ENCODE results near the gene ST13.
A peak's percentile ranks its signal among the peaks of the same experiment; 100 is the strongest.
"Not testable (repeated sequence)": the region's sequence is repeated elsewhere in the genome, so short reads cannot be mapped to it uniquely, and the experiment has no call there.

ST13 gene

DNA sequence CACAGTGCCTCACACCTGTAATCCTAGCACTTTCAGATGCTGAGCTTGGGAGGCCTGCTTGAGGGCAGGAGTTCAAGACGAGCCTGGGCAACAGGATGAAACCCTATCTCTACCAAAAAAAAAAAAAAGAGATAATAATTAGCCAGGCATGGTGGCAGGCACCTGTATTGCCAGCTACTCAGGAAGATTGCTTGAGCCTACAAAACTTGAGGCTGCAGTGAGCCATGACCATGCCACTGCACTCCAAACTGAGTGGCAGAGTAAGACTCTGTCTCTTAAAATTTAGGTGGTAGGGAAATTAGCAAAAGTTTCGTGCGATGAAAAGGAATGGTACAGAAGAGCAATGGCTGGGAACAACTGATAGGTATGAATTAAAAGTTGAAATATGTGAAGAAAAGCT lies 18.0 kb downstream of the ST13 start:
- no peak for DNase-seq (ENCODE audit: low read depth, low spot score)

DNA sequence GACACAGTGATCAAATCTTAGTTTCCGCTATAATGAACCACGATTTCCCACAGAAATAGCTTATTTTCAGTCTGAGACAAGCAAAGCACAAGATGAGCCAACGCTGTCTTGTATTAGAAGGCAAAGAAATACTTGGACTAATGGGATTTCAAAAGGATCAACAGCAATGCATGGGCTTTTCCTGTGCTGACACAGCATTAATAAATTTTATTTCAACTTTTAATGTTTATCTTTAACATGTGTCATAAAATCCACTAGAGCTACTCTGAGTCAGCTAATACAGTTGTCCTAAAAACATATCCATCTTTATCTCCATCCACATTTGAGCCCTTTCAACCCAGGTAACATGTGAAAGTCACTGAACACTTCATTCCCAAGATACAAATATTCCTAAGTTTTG lies 21.8 kb downstream of the ST13 start:
- no peak for DNase-seq (ENCODE audit: low read depth, low spot score)

DNA sequence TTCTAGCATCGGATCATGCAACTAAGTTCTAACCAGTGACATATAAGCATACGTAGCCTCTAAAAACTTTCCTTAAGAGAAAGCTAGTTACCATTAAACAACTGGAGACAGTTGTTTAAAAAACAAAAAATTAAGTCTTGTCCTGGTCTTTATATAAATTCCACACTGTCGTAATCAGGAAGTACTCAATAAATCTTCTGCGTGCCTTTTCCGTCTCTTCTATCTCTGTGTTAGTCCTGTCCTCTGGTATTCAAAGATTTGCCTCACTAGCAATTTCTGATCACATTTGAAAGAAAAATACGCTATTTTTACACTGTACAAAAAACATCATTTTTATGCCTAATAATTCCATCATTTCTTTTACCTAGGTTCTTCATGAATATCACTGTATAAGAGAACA lies 27.3 kb downstream of the ST13 start:
- DNase-seq (ENCODE audit: low read depth, low spot score) = no peak

DNA sequence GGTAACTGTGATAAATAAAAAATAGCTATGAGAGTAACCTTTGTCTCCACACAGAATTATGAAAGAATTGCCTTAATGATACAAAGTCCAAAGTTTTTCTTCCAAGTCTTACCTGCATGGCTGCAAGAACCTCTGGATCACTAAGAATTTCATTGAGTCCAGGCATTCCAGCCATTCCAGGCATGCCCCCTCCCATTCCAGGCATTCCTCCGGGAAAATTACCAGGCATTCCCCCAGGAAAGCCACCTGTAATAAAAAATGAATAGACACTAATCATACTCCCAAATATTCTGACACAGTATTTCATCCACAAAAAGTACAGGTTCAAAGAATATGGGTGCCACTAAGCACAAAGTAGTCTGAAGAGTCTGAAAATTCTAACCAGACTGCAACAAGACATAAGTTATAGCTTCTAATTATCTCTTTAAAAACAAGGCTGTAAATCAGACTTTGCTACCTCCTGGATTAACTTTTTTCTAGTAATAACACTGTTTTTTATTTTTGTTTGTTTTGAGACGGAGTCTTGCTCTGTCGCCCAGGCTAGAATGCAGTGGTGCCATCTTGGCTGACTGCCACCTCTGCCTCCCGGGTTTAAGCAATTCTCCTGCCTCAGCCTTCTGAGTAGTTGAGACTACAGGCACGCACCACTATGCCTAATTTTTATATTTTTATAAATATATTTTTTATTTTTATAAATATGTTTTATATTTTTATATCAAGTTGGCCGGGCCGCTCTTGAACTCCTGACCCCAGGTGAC lies 29.3 kb downstream of the ST13 start:
- no peak for DNase-seq (ENCODE audit: low read depth, low spot score)

DNA sequence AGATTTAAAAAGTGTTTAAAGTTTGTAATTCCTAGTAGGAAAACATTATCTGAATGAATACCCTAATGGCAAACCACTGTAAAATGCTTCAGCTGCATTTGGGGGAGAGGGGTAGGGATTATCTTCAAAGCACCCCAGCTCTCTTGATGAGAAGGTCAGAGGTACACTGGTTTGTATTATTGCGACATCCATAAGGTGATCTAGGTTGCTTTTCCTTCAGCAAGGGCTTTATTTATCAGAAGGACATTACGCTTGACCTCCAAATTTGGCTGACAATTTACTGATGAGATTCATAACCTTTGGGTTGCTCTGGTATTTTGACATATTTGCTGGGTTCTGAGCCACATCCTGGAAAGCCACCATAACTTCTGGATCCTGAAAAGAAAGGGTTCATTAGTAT lies 30.1 kb downstream of the ST13 start:
- not testable (repeated sequence) for DNase-seq (ENCODE audit: low read depth, low spot score)

DNA sequence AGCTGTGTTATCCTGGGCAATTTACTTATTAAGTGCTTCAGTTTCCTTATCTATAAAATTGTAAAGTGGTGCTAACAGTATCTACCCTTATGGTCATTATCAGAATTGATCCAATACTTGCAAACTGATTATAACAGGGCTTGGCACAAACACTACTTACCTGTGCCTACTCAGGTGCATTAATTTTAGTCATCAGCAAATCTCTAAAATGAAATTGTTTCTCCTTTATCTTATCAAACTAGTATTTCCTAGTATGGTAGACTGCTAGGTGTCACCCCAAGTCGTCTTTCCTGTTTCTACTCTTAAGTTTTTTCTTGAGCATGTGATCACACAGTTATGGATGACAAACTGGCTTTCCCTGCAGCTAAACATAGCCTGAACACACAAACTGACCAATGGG lies 33.0 kb downstream of the ST13 start:
- no peak for DNase-seq (ENCODE audit: low read depth, low spot score)

DNA sequence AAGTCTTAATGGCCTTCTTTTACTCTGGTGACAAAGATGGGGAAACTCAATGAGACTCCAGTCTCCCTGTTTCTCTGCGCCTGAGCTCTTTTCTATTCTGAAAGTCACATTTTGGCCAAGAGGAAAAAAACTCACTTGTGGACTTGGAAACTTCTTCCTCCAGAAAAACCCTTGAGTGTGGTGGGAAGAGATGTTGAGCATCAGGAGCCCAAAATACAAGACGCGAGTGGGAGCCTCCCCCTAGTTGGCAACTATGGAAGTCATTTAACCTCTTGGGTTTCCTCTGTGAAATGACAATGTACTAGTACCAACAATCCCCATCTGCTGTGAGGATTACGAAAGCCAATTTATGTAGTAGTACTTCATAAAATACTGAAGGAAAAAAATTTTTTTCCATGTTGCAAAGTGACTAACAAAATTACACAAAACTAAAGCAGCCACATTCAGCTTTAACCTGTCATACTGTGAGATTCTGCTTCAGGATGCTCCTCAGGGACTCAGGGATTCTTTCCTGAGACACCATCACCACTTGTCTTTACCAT lies 36.8 kb downstream of the ST13 start:
- no peak for DNase-seq (ENCODE audit: low read depth, low spot score)

DNA sequence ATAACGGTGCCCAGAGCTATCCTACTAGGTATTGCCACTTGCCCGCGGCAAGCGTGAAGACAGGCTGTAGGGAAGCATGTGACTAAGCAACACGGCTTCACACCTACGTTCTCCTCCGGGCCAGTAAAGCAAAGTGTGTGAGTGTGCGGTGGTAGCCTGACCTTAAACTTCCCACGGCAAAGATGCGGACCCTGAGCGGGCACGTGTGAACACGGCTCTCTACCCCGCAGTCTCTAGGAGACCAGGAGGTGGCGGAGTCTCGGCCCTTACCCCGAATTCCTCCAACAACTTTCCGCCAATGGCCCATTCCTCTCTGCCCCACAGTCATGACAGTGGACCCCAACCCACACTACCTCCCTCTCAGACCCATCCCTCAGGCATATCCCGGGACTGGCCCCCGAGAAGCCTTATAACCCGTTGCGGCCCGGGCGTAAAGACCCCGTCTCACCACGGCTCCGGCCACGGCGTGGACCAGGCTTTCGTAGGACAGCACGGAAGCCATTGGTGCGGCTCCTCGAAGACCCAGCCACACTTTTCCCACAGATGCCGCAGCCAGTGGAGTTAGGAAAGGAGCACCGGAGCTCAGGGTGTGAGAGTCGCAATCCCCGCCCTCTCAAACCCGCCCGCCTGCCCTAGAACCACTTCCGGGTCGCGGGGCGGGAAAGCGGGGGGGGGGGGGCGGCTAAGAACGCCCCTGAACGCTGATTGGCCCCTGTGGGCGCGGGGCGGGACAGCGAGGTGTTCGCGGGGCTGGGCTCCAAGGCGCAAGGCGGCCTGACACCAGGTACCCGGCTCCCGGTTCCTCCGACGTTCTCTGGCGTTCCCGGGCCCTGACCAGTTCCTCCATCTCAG lies 37.5 kb downstream of the ST13 start, which contains the start of gene SLC25A17:
TSS of gene SLC25A17 (minus strand) at position 600 of the 852 bp plus-strand sequence. CDS start at position 502, 98 bp downstream.
- DNase-seq (ENCODE audit: low read depth, low spot score) = peak; percentile 67

DNA sequence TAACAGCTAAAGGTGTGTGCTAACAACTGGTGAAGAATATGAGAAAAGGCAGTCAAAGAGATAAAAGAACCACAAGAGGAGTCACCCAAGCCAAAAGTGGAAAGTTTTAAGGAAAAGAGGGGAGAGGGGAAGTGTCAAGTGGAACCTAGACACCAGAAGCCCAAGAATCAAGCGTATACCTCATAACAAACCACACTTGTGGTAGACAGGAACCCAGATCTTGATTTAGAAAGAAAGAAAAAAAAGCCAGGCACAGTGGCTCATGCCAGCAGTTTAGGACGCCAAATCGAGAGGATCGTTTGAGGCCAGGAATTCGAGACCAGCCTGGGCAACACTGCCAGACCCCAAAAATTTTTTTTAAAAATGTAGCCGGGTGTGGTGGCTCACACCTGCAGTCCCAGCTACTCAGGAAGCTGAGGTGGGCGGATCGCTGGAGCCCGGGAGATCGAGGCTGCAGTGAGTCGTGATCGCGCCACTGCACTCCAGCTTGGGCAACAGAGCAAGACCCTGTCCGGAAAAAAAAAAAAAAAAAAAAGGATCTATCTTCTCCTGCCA lies 38.2 kb downstream of the ST13 start:
- DNase-seq (ENCODE audit: low read depth, low spot score) = no peak

DNA sequence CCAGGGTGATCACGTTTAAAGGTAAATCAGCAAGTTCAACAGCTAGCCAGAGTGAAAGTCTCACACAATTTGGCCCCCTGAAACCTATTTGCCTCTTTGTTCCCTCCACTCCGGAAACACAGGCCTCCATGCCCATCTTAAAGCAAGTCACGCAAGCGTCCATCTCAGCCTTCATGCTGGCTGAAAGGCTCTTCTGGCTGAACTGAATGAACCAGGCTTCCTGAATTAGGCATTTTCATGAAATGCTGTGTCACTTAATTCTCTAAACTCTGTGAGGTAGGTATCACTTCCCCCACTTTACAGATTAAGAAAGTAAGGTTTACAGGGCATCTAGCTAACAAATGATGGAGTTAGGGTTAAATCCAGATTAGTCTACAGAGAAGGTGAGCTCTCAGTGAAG lies 38.7 kb downstream of the ST13 start:
- no peak for DNase-seq (ENCODE audit: low read depth, low spot score)

DNA sequence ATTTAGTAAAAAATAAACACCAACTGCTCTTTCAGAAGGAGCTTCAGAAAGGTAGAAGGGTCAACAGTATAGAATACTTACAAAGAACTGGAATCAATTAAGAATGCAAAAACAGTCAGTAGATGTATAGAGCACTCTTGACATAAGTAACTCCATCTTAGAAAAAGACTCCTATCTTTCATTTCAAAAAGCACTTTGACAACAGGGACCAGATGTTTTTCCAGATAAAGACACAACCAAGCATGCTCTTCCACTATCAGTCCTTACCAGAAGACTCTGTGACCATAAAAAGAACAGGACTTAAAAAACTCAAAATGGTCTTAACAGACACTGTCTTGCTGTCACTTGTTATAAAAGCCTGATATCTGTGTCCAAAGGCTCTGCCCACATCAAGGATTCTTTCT lies 42.5 kb downstream of the ST13 start:
- DNase-seq (ENCODE audit: low read depth, low spot score) = no peak

DNA sequence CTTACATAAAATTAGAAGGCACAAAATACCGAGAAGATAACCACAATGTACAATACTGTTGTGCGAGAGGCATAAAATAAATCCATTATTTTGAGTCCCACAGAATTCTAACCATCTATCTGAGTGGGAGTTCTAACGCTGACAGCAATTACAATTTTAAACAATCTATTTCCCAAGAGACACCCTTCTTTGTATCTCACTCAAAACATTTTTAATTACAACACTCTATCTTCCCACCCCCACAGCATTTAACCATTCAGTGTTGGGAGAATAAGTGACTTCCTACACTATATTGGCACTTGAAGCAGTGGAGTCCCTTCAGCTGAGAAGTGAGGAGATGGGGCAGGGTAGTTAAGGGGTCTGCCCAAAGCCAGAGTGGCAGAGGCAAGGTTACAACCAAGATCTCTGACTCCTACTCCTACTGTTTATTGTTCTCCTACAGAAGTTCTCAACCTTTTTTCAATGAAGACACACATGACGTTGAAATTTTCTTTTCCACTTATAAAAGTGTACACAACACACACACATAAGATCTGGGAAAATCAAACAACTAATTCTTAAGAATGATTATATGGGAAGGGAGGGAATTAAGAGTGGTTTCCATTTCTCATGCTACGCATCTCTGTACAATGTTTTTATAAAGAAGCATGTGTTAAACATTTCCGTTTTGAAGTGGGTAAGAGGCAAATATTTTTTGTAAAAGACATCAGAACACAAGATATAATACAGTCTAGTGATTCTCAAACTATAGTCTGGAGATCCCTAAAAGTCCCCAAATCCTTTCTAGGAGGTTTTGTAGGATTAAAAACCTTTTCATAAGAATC lies 48.2 kb downstream of the ST13 start:
- no peak for DNase-seq (ENCODE audit: low read depth, low spot score)

DNA sequence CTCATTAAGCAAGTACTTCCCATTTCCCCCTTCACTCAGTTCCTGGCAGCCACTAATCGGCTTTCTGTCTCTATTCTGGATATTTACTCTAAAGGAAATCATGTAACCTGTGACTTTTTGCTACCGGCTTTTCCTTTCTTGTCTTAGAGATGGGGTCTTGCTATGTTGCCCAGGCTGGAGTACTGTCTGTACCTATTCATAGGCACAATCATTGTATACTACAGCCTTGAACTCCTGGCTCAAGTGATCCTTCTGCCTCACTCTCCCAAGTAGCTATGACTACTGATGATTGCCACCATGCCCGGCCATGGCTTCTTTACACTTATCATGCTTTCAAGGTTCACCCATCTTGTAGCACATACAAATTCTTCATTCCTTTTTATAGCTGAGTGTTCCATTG lies 49.7 kb downstream of the ST13 start:
- no peak for DNase-seq (ENCODE audit: low read depth, low spot score)

DNA sequence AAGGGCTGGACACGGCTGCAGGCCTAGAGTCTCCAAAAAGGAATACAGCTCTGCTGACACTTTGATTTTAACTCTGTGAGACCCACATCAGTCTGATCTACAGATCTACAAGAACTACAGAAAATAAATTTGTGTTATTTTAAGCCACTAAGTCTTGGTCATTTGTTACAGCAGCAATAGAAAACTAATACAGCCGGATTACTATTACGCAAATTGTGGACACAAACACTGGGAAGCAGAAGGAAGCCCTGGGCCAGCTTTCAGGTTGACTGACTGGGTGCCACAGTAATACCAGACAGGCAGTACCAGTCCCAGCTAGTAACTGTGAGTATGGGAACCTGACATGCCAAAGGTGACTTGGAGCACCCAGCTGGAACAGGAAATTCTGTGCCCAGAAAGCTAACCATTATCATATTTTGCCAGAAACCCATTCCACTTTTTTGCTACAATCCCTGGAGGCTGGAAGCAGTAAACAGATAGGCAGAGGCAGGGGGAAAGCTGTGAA lies 50.7 kb downstream of the ST13 start:
- DNase-seq (ENCODE audit: low read depth, low spot score) = no peak

DNA sequence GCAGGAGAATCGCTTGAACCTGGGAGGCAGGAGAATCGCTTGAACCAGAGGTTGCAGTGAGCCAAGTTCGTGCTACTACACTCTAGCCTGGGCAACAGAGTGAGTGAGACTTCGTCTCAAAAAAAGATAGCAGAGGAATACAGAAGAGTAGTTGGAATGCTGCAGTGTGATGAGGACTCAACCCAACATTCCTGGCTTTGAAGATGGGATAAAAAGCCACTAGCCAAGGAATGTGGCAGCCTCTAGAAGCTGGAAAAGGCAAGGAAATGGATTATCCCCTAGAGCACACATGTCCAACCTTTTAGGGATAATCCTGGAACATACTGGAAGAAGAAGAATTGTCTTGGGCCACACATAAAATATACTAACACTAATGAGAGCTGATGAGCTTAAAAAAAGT lies 51.2 kb downstream of the ST13 start:
- DNase-seq (ENCODE audit: low read depth, low spot score) = no peak

DNA sequence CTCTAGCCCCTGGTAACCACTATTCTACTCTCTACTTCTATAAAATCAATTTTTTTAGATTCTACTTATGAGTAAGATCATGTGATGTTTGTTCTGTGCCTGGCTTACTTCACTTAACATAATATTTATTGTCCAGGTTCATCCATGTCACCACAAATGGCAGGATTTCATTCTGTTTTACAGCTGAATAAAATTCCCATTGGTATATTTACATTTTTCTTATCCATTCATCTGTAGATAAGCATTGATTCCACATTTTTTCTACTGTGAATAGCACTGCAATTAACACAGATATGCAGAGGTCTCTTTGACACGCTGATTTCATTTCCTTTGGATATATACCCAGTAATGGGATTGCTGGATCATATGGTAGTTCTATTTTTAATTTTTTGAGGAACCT lies 53.1 kb downstream of the ST13 start:
- DNase-seq (ENCODE audit: low read depth, low spot score) = no peak

DNA sequence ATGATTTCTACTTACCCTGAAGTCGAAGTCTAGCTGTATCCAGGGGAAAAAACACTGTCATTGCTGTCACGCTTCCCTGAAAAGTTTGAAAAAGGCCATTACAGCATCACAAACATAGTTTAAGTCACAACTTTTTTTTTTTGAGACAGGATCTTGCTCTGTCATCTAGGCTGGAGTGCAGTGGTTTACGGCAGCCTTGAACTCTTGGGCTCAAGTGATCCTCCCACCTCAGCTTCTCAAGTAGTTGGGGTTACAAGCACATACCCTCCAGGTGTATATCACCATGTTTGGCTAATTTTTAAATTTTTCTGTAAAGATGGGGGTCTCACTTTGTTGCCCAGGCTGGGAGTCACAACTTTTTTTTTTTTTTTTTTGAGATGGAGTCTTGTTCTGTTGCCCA lies 57.4 kb downstream of the ST13 start:
- no peak for DNase-seq (ENCODE audit: low read depth, low spot score)

DNA sequence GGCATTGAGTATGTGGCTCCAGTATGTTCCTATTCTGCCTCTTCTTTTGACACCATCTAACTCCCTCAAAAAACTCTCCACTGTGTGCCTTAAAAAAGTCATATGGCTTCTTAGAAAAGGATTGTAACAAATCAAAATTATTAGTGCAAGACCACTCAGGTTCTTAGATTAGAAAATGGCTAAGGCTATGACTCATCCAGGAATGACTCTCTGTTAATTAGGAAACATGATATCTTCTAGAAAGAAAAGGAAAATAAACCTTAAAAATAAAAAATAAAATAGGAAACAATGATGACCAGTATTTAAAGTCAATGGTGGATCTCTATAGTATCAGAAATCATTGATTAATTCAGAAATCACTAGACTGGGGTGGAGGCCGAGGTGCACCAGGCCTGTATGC lies 59.0 kb downstream of the ST13 start:
- no peak for DNase-seq (ENCODE audit: low read depth, low spot score)

DNA sequence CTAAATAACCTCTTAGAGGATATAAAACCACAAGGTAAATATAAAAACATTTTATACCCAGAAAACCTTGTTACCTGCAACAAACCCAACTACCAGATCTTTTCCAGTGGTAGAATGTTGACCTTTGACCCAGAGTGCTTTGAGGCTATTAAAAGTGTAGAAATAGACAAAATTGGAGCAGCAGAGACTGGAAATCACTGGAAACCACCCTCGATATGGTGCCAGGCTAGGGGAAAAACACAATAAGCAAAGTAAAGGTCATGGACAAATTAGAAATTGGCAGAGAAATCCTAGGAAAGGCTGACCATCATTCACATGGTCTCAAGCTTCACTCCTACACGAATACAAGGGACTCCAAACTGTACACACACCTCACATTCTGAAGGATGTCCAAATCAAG lies 64.0 kb downstream of the ST13 start:
- DNase-seq (ENCODE audit: low read depth, low spot score) = no peak

DNA sequence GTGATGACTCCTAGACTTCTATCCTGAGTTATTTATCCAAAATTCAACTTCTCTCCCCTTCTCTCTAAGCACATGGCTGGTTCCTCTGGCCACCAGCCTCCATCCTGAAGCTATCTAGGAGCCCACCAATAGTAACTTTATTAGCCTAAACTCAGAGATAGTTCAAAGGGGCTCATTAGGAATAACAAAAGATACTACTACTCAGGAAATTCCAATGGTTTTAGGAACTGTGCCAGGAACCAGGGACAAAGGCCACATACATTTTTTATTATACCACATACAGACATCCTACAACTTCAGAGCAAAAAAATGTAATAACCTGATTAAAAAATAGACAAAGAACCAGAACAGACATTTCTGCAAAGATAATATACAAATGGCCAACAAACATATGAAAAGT lies 65.2 kb downstream of the ST13 start:
- no peak for DNase-seq (ENCODE audit: low read depth, low spot score)

DNA sequence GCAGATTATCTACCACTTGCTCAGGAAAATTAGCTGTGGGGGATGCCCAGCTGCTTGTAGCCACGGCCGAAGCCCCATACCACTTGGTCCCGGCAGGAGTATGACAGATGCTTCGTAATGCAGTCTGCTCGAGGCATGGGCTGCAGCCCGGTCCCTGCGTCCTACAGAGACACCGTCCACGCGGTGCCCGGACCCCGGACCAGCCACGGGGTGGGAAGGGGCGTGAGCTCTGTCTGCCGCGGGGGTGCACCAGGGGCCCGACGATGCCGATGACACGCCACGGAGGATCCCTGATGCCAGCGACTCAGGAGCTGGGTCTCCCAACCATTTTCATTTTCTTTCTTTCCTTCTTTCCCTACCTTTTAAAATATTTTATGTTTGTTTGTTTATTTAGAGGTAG lies 67.3 kb downstream of the ST13 start:
- no peak for DNase-seq (ENCODE audit: low read depth, low spot score)

Data from activated naive CD8-positive, alpha-beta T cell treated with anti-CD3 and anti-CD28 coated beads, Interleukin-2, amount 50 U/mL, for 16 hours (primary cell).